NCI-H2081 (cell line): Measurements from ENCODE around the gene CCKAR.

Experiments
- DNase-seq, 2 experiments: peaks; one replicate each; lab custom pipeline; 2025; lab: John Stamatoyannopoulos, UW

The CCKAR gene

DNA sequence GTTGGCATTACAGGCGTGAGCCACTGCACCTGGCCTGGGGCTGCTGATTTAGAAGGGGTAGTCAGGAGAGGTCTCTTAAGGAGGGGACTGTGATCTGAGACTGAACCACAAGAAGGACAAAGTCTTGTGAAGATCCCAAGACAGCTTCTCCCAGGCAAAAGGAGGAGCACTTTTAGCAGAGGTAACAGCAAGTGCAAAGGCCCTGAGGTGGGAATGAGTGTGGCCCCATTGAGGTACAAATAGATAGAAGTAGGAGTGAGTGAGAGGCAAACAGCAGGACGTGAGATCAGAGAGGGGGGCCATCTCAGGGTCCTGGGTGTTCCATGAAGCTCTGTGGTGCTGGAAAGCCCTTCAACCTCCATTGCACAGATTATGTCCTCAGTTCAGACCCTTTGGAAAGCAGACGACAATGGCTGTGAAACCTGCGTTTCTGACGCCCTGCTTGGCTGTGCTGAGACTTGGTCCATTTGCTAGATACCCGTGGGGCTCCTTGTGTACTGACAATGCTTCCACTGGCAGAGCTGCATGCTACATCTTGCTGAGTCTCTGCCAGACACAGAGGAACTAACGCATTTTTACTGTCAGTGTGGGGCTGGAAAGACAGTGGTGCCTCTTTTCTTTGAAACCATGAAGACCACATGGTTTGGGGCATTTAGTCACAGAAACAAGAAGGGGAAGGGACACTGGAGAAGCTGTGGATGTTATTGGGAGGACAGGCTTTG is 1.3 kb upstream of the CCKAR start:
- no peak for DNase-seq

- no peak for DNase-seq
These were observed 638 bp upstream of the CCKAR start for GRCh38 chr4:26490960-26491284.

DNA sequence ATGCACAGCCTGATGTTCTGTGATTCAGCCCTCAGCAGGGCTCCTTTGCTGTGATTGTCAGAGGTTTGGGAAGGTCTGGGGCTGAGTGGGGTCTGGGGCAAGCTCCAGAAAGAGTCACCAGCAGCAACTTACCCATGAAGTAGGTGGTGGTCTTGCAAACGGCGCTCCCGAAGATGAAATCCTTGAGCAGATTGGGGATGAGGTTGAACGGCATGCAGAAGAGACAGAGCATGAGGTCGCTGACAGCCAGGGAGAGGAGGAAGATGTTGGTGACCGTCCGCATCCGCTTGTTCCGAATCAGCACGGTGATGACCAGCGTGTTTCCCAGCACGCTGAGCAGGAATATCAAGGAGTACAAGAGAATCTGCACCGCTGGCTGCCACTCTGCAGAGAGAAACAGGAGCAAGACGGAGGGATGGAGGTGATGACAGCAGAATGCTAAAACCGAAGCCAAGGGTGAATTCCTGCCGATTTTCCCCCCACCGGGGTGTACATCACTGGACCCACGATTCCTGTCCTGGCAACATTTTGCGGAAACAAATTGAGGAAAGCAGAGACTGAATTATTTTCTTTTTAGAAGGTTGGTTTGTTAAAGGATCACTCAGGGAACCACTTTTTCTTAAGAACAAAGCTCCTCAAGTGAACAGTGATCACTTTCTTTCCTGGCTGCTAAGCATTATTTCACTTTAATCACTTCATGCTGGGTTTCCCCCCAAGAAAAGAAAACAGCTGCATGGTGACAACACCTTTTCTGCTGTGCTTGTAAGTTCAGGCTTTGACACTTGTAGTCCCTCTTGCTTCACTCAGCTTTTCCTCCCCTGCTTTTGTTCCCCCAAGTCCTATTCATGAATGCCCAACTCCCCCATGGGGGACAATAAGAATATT is 941 bp downstream of the CCKAR start:
- DNase-seq, result no peak

DNA sequence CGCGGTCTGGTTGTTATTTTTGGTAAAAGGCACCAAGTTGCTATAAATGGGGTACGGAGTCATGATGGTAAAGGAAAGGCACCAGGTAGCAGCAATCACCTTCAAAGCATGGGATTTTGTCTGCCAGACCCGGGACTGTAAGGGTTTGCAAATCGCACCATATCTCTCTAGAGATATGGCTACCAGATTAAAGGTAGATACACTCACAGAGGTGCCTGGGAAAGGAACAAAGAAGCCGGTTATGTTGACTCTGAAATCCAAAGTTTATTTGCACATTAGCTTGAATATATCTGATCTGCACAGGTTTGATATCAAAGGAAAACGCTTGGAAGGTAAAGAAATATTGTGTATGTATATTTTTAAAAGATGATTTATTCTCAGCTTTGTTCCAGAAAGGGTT is 4.6 kb downstream of the CCKAR start:
- no peak for DNase-seq

- no peak for DNase-seq
These were observed 5.8 kb downstream of the CCKAR start for GRCh38 chr4:26484516-26484915.

DNA sequence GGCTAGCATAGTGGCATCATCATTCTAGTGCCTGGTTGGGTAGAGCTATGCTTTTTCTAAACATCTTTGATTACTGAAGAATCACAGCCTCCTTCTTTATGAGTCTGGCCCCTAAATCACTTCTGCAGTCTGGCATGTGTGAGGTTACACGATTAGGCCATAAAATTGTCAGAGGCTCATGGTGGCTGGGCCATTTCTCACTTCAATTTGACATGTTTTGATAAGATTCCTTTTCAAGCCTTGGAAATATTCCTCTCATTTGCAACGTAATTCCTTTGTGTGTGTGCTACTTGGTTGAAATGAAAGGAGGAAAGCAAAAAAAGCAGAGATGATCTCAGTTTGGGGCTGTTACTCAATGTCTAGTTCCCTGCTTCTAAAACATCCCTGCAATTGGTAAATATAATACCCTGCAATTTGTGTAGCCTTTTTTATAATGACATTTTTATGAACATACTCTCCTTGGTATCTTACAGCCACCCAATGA is 6.2 kb downstream of the CCKAR start:
- no peak for DNase-seq

DNA sequence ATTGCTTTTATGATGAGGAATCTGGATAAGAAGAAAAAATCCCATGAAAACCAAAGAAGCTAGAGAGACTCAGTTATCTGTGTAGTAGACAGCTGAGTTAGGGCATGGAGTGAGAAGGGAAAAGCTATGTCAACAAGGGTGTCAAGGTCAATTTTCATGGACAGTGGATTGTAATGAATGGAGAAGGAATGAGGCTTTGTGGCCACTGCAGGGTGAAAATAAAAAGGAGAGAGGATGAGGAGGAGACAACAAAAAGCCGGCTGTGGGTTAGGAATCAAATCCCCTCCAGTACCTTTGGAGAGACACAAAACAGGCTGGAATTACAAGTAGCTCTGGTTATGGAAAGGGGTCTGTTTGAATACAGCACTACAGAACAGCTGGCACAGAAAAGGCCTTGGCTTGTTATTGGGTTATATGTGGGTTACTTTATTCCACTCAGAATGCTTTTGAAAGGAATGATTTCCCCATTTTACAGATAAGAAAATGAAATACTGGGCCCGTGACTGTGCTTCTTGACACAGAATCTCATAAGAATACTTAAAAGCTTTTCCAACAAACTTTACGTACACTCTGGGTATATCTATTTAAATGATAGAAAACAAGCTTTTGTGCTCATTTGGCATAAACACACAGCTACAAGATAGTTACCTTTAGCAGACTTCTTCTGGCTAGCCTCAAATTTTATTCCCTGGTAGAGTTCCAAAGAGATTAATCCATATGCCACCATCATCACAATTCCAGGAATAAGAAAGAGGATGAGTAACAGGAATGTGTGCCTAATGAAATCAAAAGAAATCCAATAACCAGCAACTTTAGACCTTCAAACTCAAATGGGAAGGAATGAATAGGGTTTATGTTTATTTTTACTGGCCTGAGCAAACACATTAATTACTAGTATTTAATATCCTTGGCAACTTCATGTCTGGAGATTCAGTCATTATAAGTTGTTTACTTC is 7.5 kb downstream of the CCKAR start:
- DNase-seq, result no peak

GRCh38 chr4:26478330-26478729 is 12.0 kb downstream of the CCKAR start:
- no peak for DNase-seq

- no peak for DNase-seq
These were observed 13.7 kb downstream of the CCKAR start for GRCh38 chr4:26476545-26476944.

- no peak for DNase-seq
These were observed 14.6 kb downstream of the CCKAR start for GRCh38 chr4:26475716-26476115.

GRCh38 chr4:26474551-26474950 is 15.7 kb downstream of the CCKAR start:
- DNase-seq, result no peak

- DNase-seq, result no peak
These were observed 16.4 kb downstream of the CCKAR start for GRCh38 chr4:26473893-26474292.

DNA sequence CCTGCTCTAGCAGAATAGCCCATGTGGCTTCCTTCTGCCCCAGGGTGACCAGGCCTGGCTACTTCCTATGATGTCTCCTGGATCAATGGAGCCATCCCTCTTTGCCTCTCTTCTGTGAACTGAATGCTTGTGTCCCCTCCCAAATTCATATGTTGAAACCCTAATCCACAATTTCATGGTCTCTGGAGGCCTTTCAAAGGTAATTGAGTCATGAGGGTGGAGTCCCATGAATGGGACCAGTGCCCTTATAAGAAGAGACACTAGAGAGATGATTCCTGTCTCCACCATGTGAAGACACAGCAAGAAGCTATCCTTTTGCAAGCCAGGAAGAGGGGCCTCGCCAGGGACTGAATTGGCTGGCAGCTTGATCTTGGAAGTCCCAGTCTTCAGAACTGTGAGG is 18.4 kb downstream of the CCKAR start:
- no peak for DNase-seq

- no peak for DNase-seq
These were observed 21.3 kb downstream of the CCKAR start for GRCh38 chr4:26468977-26469376.

DNA sequence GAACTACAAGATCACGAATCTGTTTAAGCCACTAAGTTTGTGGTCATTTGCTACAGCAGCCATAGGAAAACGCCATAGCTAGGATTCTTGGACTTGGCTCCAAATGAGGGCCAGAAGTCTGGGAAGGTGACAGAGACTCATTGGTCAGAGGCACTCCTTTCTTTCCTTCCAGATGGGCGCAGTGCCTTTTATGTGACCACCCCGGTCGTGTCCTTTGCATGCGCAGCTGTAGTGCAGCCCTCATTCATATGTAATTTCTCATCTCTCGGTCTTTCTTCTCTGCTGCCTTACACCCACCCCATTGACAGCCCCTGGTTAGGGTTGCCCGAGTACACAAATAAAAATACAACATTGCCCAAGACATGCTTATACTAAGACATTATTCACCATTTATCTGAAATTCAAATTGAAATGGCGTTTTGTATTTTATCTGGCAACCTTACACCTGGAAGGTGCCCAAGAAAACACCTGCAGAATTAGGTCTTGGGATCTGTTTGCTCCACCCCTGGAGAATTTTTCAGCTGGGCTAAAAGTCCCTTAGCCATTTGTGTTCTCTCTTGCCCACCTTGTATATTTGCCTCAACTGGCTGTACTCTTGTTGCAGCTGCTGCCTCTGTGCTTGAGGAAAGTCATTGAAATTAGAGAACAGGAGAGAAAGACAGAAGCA is 21.9 kb downstream of the CCKAR start:
- DNase-seq, result no peak

GRCh38 chr4:26467724-26468123 is 22.6 kb downstream of the CCKAR start:
- DNase-seq, result no peak

DNA sequence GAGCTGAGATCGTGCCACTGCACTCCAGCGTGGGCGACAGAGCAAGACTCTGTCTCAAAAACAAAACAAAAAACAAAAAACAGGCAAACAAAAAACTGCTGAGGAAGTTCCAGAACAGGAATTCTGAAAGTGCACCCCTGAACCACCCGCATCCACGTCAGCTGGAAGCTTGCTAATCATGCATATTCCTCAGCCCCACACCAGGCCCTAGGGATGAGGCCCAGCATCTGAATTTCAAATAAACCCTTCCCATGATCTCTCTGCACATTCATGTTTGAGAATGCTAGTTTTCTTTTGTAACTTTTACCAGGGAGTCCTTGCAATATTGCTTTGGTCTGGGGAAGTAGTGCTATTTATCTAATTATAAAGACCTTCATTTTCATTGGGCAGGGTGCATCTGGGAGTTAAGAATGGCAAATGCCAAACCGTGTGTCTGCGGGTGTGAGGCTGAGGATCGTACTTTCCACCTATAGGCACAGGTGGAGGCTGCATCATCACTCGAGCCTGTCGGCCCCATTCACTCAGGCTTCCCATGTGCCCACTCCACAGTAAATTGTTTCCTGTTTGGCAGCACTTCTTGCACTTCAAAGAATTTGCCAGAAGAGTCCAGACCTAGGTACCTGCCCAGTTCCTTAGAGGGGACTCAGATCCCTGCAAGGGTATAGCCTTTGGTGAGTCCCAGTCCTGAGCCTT is 23.6 kb downstream of the CCKAR start:
- DNase-seq, result no peak

DNA sequence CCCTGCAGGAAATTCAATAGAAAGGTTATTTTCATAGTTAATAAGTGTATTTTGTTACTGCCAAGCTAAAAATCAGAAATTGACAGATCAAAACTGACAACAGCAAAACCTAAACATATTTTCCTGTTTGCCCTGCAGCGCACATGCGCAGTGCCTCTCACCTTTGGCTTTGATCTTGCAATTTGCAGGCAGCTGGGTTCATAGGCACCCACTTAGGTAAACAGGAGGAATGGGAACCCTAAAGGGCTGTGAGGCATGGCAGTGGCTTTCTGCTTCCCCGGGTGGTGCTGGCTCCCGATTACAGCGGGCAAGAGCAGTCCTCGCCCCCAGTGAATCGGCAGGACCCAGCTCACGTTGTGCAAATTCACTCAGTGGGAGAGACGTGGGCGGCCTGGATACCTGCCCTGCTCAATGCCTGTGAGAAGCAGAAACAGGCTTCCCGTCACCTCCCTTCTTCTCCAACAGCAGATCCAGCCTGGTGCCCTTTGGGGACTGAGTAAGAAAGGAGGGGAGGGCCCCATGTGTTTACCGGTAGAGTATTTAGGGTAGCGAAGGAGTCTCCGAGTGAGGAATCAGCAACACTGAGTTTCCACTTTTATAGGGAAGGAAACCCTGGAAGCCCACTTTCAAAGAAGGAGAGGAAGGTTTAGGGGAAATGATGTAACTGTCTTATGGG is 25.7 kb downstream of the CCKAR start:
- DNase-seq, result no peak

DNA sequence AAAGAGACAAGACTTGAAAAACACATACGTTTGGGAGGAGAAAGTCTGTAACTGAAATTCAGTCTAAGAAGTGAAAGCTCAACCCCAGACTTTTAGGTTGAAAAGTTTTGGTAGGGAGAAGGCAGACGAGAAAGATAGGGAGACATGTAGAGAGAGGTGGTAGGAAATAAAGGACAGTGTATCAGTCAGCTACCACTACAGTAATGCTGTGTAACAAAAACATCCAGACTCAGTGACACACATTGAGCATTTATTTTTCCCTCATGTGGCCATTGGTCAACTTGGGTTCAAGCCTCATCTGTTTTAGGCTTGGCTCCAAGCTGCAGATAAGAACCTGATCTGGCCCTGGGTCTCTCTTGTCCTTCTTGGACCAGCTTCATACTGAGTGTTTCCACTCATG is 26.9 kb downstream of the CCKAR start:
- DNase-seq, result no peak

- no peak for DNase-seq
These were observed 27.4 kb downstream of the CCKAR start for GRCh38 chr4:26462874-26463273.
